B cell (primary cell): ENCODE results near the gene TNFRSF19. TPM values are rescaled to one million over a fixed set of nuclear protein-coding genes. Genes with fewer than 3 reads are reported as not detected.

Experiments used
- ATAC-seq: fragments of 200-7000 bp; cut with Tn5 transposase; one replicate; pipeline ENCODE4 v1.10.0; 2021; ENCODE audit warnings: low read depth, mild to moderate bottlenecking, moderate number of reproducible peaks, moderate library complexity
- CTCF ChIA-PET: fragments of 350-600 bp; sonication (Branson Sonifier 250); formaldehyde crosslinking; loops from one replicate; lab custom pipeline; 2021; ENCODE audit warnings: antibody characterized with exemption, inconsistent platforms; lab: Charles Lee
- POLR2A ChIA-PET: fragments of 350-600 bp; sonication (Branson Sonifier 250); formaldehyde crosslinking; loops from one replicate; lab custom pipeline; 2021; ENCODE audit warnings: antibody characterized with exemption; lab: Charles Lee
- DNase-seq: peaks from one replicate; pipeline ENCODE4 v3.0.0; 2013
- H2AFZ ChIP-seq: 2 replicates; pipeline ENCODE4 v1.6.1; 2012; ENCODE audit warnings: mild to moderate bottlenecking, low read depth, low read length; ENCODE audit not compliant: insufficient read depth, poor library complexity, severe bottlenecking
- H3K27ac ChIP-seq, 2 donors: 1 replicate in 1 of 2; 2 replicates in 1 of 2; pipeline ENCODE4 v1.5.1; 2012 to 2013; ENCODE audit warnings: low read length in 2 of 2, mild to moderate bottlenecking in 2 of 2, moderate library complexity in 1 of 2
- H3K27me3 ChIP-seq, 4 experiments: fragments of 200-600 bp in 1 of 4; sonication (generic) in 1 of 4; replicated peaks in 1 of 4; 1 replicate in 2 of 4; 2 replicates in 2 of 4; pipeline versions ENCODE4 v1.6.1 to v1.7.0; 2013 to 2016; ENCODE audit warnings: low read length in 3 of 4, mild to moderate bottlenecking in 2 of 4, mixed read lengths in 1 of 4, moderate library complexity in 1 of 4; ENCODE audit not compliant: insufficient read depth in 4 of 4, control insufficient read depth in 3 of 4; ENCODE audit errors: control extremely low read depth in 1 of 4
- H3K36me3 ChIP-seq, 2 experiments: replicated peaks in 1 of 2; 1 replicate in 1 of 2; 2 replicates in 1 of 2; pipeline versions ENCODE4 v1.6.1 to v1.7.1; 2013; ENCODE audit warnings: low read length in 1 of 2; ENCODE audit not compliant: insufficient read depth in 2 of 2, control insufficient read depth in 1 of 2; ENCODE audit errors: control extremely low read depth in 1 of 2, extremely low read depth in 1 of 2
- H3K4me1 ChIP-seq, 2 donors: fragments of 200-600 bp in 1 of 2; sonication (generic) in 1 of 2; 1 replicate in 1 of 2; 2 replicates in 1 of 2; pipeline versions ENCODE4 v1.5.1 to v1.6.1; 2013 to 2017; ENCODE audit warnings: low read length in 2 of 2; ENCODE audit not compliant: control insufficient read depth in 2 of 2, insufficient read depth in 2 of 2
- H3K4me2 ChIP-seq: replicated peaks from 2 replicates; pipeline ENCODE3; 2012; ENCODE audit warnings: mild to moderate bottlenecking, low read depth, low read length; ENCODE audit not compliant: poor library complexity, severe bottlenecking
- H3K4me3 ChIP-seq, 5 experiments: fragments of 200-600 bp in 1 of 5; sonication (generic) in 1 of 5; 1 replicate in 3 of 5; 2 replicates in 2 of 5; pipeline versions ENCODE4 v1.5.1 to v1.7.0; 2011 to 2016; ENCODE audit warnings: low read length in 4 of 5, mild to moderate bottlenecking in 4 of 5, low read depth in 2 of 5, control low read depth in 1 of 5, moderate library complexity in 1 of 5; ENCODE audit not compliant: insufficient read depth in 1 of 5; ENCODE audit errors: control extremely low read depth in 1 of 5, extremely low read depth in 1 of 5
- H3K79me2 ChIP-seq: fragments of 200-600 bp; sonication (generic); one replicate; pipeline ENCODE4 v1.6.0; 2016; ENCODE audit warnings: low read length; ENCODE audit not compliant: control insufficient read depth, insufficient read depth
- H3K9ac ChIP-seq: fragments of 200-600 bp; sonication (generic); 2 replicates; pipeline ENCODE4 v1.6.1; 2017; ENCODE audit warnings: mild to moderate bottlenecking, low read length, moderate library complexity
- H3K9me3 ChIP-seq, 3 donors: one replicate each; pipeline versions ENCODE4 v1.6.1 to v1.7.1; 2013; ENCODE audit warnings: low read length in 2 of 3; ENCODE audit not compliant: control insufficient read depth in 2 of 3, insufficient read depth in 1 of 3; ENCODE audit errors: control extremely low read depth in 1 of 3
- H4K20me1 ChIP-seq: 2 replicates; pipeline ENCODE4 v1.6.0; 2012; ENCODE audit warnings: mild to moderate bottlenecking, low read length; ENCODE audit not compliant: insufficient read depth, control insufficient read depth, poor library complexity, severe bottlenecking
- H3K27ac Mint-ChIP-seq: one replicate; pipeline ENCODE4 v1.8.0; 2021; ENCODE audit warnings: mixed read lengths
- H3K27me3 Mint-ChIP-seq: one replicate; pipeline ENCODE4 v1.8.0; 2021; ENCODE audit warnings: mixed read lengths
- H3K4me1 Mint-ChIP-seq: one replicate; pipeline ENCODE4 v1.8.0; 2021; ENCODE audit warnings: mixed read lengths
- H3K4me3 Mint-ChIP-seq: one replicate; pipeline ENCODE4 v1.8.0; 2021; ENCODE audit warnings: mixed read lengths
- H3K9me3 Mint-ChIP-seq: one replicate; pipeline ENCODE4 v1.8.0; 2022; ENCODE audit warnings: mixed read lengths; ENCODE audit not compliant: insufficient read depth
- EZH2 ChIP-seq: IDR thresholded peaks from 2 replicates; pipeline ENCODE4 v1.6.1; 2012; ENCODE audit warnings: borderline replicate concordance, low read depth, mild to moderate bottlenecking, moderate library complexity, low read length; ENCODE audit not compliant: insufficient read depth, poor library complexity, severe bottlenecking
- WGBS: methylation state at CpG from one replicate; pipeline ENCODE4 v1.1.5; 2013; ENCODE audit warnings: missing lambda C conversion rate; ENCODE audit not compliant: insufficient coverage; 5-methylcytosine and 5-hydroxymethylcytosine counted together
- intact Hi-C: fragments of 100-400 bp; cut with micrococcal nuclease; formaldehyde crosslinking; loops from one replicate; pipeline ENCODE4 v1.10.0; 2022
- polyA plus RNA-seq: library from polyadenylated mRNA; depleted of rRNA; stranded (reverse); fragments of >200 nt; gene quantifications from 2 replicates; pipeline ENCODE4 v1.2.3, GENCODE V29; 2012
- total RNA-seq, 2 donors: library from RNA; stranded (reverse); fragments of 120-200 nt in 1 of 2; gene quantifications; 1 replicate in 1 of 2; 2 replicates in 1 of 2; pipeline versions ENCODE4 v1.2.3 to v1.2.4, GENCODE V29; 2013 to 2022
- TF ChIP-seq, protein P1 (sequence below): fragments of 200-600 bp; IDR thresholded peaks from one replicate; pipeline ENCODE4 v1.8.0; 2022; ENCODE audit warnings: antibody characterized with exemption, mild to moderate bottlenecking

Gene TNFRSF19
- total and polyA plus RNA-seq, 2 donors (not counting 1 experiment from before 2014, with no cell fraction given) = 0.36 TPM; not detected in 1

DNA sequence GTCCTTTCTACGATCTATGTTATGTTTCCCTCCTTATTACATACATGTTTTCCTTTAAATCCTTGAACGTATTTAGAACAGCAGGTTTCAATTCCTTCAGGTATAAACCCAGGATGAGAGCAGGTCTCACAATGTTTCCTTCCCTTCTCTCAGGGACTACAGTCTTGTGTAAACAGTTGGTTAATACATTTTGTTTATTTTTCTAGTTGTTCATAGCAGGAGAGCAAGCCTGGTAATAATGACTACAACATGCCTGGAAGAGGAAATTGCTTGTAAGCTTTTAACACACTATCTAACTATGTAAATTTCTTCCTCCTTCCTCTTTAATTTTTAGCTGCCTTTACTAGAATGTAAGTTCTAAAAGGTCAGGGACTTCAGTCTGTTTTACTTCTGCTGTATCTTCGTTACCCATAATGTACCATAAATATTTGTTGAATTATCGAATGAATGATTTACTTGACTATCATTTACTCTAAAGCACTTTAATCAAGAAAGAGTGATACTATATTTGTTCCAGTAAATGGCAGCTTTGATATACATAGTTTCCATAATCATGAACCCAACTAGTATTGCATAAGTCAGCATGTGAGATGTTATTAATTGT, 28.9 kb upstream of the TNFRSF19 start:
- TF ChIP-seq, protein P1, sequence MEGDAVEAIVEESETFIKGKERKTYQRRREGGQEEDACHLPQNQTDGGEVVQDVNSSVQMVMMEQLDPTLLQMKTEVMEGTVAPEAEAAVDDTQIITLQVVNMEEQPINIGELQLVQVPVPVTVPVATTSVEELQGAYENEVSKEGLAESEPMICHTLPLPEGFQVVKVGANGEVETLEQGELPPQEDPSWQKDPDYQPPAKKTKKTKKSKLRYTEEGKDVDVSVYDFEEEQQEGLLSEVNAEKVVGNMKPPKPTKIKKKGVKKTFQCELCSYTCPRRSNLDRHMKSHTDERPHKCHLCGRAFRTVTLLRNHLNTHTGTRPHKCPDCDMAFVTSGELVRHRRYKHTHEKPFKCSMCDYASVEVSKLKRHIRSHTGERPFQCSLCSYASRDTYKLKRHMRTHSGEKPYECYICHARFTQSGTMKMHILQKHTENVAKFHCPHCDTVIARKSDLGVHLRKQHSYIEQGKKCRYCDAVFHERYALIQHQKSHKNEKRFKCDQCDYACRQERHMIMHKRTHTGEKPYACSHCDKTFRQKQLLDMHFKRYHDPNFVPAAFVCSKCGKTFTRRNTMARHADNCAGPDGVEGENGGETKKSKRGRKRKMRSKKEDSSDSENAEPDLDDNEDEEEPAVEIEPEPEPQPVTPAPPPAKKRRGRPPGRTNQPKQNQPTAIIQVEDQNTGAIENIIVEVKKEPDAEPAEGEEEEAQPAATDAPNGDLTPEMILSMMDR = no peak
- TF ChIP-seq EZH2 = no peak
- no peaks in the 10 kb centered on the region for H3K79me2 ChIP-seq
- no peaks in the 10 kb centered on the region for H4K20me1 ChIP-seq
- peaks cover 0 to 5% (median 3%) of the 10 kb centered on the region in 3 donors for H3K9me3 ChIP-seq
- 92% methylated on average over 2 of the region's 4 CpGs for WGBS
- DNase-seq (no peak), ATAC-seq (no peak)
- Mint-ChIP-seq H3K9me3 (peaks cover 3% of the 10 kb centered on the region), H3K27ac (no peak overlapping the region), H3K4me3 (no peak overlapping the region), H3K27me3 (peaks cover 29% of the 10 kb centered on the region), H3K4me1 (no peaks in the 10 kb centered on the region)
- POLR2A ChIA-PET = no interaction called here
- H3K4me2 ChIP-seq = no peak overlapping the region
- peaks cover 0 to 7% (median 3%) of the 10 kb centered on the region in 4 experiments for H3K27me3 ChIP-seq
- no peak overlapping the region for H3K27ac ChIP-seq
- CTCF ChIA-PET = no interaction called here
- H3K4me1 ChIP-seq = no peaks in the 10 kb centered on the region
- intact Hi-C loops = no loop called here
- no peaks in the 10 kb centered on the region for H3K36me3 ChIP-seq
- H2AFZ ChIP-seq = no peak overlapping the region
- H3K9ac ChIP-seq = no peak overlapping the region
- no peak overlapping the region for H3K4me3 ChIP-seq

DNA sequence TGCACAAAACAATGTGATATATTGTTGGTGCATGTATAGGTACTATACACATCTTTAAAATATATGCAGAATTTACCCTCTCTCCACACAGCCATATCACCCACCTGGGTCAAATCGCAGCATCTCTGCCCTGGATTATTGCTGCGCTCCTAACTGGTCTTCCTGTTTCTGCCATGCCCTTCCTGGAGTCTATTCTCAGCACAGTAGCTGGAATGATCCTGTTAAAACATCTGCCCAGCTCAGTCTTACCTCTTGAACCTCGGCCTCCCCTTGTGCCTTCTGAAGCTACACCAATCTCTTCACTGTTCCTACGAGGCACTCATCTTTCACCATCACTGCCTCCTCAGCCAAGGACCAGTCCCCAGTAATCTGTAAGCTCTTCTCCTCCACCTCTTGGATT, 25.5 kb upstream of the TNFRSF19 start:
- H3K9me3 ChIP-seq = peaks cover 0 to 2% (median 0%) of the 10 kb centered on the region in 3 donors
- Mint-ChIP-seq H3K4me3 (no peak overlapping the region), H3K27me3 (peaks cover 46% of the 10 kb centered on the region), H3K9me3 (peaks cover 3% of the 10 kb centered on the region), H3K4me1 (no peaks in the 10 kb centered on the region), H3K27ac (no peak overlapping the region)
- no peak overlapping the region for H2AFZ ChIP-seq
- TF ChIP-seq, protein P1 = no peak
- no peak for TF ChIP-seq EZH2
- H3K9ac ChIP-seq = no peak overlapping the region
- no peaks in the 10 kb centered on the region for H3K4me1 ChIP-seq
- ATAC-seq (no peak), DNase-seq (no peak)
- 90% methylated on average over 4 of the region's 4 CpGs for WGBS
- no peak overlapping the region for H3K27ac ChIP-seq
- ChIA-PET CTCF (interaction anchor here (0.5 kb wide), 1 partner anchor 10 kb away, joined by 5 read pairs; no protein-coding TSS in a partner anchor), POLR2A (no interaction called here)
- no peak overlapping the region for H3K4me2 ChIP-seq
- no peaks in the 10 kb centered on the region for H4K20me1 ChIP-seq
- intact Hi-C loops = no loop called here
- H3K79me2 ChIP-seq = no peaks in the 10 kb centered on the region
- H3K27me3 ChIP-seq = peaks cover 0 to 17% (median 13%) of the 10 kb centered on the region in 4 experiments
- no peak overlapping the region for H3K4me3 ChIP-seq
- H3K36me3 ChIP-seq = no peaks in the 10 kb centered on the region
